ENCODE measurements around the gene SHROOM3.
A peak's percentile ranks its signal among the peaks of the same experiment; 100 is the strongest.

SHROOM3 gene

GRCh38 chr4:76624241-76624681, 189.2 kb downstream of the SHROOM3 start:
- H3K36me3 ChIP-seq (ENCODE audit: control insufficient read depth, insufficient read depth, low read length): no peaks in the 10 kb centered on the region
- H3K27me3 ChIP-seq (replicated peaks; ENCODE audit: control insufficient read depth, insufficient read depth, low read length): no peaks in the 10 kb centered on the region
- no peak overlapping the region for H3K4me3 ChIP-seq (replicated peaks; ENCODE audit: low read depth, low read length)
- TF ChIP-seq, protein P1, sequence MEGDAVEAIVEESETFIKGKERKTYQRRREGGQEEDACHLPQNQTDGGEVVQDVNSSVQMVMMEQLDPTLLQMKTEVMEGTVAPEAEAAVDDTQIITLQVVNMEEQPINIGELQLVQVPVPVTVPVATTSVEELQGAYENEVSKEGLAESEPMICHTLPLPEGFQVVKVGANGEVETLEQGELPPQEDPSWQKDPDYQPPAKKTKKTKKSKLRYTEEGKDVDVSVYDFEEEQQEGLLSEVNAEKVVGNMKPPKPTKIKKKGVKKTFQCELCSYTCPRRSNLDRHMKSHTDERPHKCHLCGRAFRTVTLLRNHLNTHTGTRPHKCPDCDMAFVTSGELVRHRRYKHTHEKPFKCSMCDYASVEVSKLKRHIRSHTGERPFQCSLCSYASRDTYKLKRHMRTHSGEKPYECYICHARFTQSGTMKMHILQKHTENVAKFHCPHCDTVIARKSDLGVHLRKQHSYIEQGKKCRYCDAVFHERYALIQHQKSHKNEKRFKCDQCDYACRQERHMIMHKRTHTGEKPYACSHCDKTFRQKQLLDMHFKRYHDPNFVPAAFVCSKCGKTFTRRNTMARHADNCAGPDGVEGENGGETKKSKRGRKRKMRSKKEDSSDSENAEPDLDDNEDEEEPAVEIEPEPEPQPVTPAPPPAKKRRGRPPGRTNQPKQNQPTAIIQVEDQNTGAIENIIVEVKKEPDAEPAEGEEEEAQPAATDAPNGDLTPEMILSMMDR (IDR thresholded peaks at IDR 0.05; ENCODE audit: insufficient read depth, low read length, poor library complexity, severe bottlenecking): no peak
- no peak for DNase-seq (ENCODE audit: extremely low read depth, insufficient read length)

DNA sequence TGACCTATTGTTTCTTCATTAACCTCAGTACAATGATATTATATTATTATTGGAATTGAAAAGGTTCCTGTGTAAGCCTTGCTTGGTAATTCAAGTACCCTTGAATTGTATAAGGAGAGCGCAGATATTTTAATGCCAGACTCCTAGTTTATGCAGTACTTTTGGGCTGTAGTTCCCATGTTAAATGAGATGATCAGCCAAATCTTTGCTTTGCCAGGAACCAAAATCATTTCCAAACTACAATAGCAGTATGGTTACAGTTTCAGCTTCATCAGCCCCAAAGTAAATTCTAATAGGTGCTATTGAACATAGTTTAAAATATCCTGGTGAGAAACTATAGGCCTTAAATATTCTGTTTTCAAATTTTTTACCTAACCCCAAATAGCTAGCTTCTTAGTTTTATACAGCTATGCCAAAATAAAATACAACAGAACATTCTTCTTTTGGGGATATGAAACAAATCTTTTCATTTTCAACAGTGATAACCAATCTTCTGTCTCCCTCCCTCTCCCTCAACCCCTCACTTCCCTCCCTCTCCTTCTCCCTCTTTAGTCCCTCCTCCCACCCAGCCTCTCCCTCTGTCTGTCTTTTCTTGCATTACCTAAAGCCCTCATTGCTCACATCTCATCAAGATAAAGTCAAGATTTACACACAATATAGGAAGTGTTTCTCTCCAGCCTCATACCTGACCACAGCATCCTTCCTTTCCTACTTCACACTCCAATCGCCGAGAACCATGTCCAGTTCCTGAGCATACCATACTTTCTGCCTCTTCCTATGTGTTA, 190.1 kb downstream of the SHROOM3 start:
- Histone ChIP-seq H3K4me3 (replicated peaks; ENCODE audit: low read depth, low read length) (no peak overlapping the region), H3K27me3 (replicated peaks; ENCODE audit: control insufficient read depth, insufficient read depth, low read length) (no peaks in the 10 kb centered on the region), H3K36me3 (ENCODE audit: control insufficient read depth, insufficient read depth, low read length) (no peaks in the 10 kb centered on the region)
- TF ChIP-seq, protein P1 (IDR thresholded peaks at IDR 0.05; ENCODE audit: insufficient read depth, low read length, poor library complexity, severe bottlenecking): no peak
- DNase-seq (ENCODE audit: extremely low read depth, insufficient read length): no peak

- Histone ChIP-seq H3K27me3 (replicated peaks; ENCODE audit: control insufficient read depth, insufficient read depth, low read length) (no peaks in the 10 kb centered on the region), H3K4me3 (replicated peaks; ENCODE audit: low read depth, low read length) (no peak overlapping the region), H3K36me3 (ENCODE audit: control insufficient read depth, insufficient read depth, low read length) (no peaks in the 10 kb centered on the region)
- TF ChIP-seq, protein P1 (IDR thresholded peaks at IDR 0.05; ENCODE audit: insufficient read depth, low read length, poor library complexity, severe bottlenecking): peak; percentile 33
- DNase-seq (ENCODE audit: extremely low read depth, insufficient read length): no peak
Measured at GRCh38 chr4:76626686-76627465, 191.8 kb downstream of the SHROOM3 start.

DNA sequence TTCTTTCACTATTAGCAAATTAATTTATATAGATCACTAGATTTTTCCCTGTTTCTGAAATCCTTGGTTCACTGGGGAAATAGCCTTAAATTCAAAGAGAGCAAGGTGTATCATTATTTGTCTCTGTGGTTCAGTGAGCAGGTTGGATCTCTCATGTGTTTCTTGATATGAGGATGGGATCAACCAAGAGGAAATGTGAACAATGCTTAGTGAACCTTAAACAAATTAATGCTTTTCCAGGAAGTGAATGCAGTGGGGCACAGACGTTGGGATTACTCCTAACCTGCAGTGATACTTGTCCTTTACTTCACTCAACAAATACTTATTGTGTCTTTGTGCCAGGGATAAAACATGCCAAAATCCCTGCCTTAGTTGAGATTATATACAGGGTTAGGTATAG, 193.2 kb downstream of the SHROOM3 start:
- no peak for DNase-seq (ENCODE audit: extremely low read depth, insufficient read length)
- Histone ChIP-seq H3K27me3 (replicated peaks; ENCODE audit: control insufficient read depth, insufficient read depth, low read length) (no peaks in the 10 kb centered on the region), H3K36me3 (ENCODE audit: control insufficient read depth, insufficient read depth, low read length) (no peaks in the 10 kb centered on the region), H3K4me3 (replicated peaks; ENCODE audit: low read depth, low read length) (no peak overlapping the region)
- TF ChIP-seq, protein P1 (IDR thresholded peaks at IDR 0.05; ENCODE audit: insufficient read depth, low read length, poor library complexity, severe bottlenecking): no peak

- DNase-seq (ENCODE audit: extremely low read depth, insufficient read length): no peak
Measured at GRCh38 chr4:76630741-76631140, 195.7 kb downstream of the SHROOM3 start.

More at GRCh38 chr4:76630741-76631140, 195.7 kb downstream of the SHROOM3 start:
- TF ChIP-seq, protein P1 (IDR thresholded peaks at IDR 0.05; ENCODE audit: insufficient read depth, low read length, poor library complexity, severe bottlenecking): no peak
- H3K36me3 ChIP-seq (ENCODE audit: control insufficient read depth, insufficient read depth, low read length): no peaks in the 10 kb centered on the region
- H3K27me3 ChIP-seq (replicated peaks; ENCODE audit: control insufficient read depth, insufficient read depth, low read length): no peaks in the 10 kb centered on the region
- no peak overlapping the region for H3K4me3 ChIP-seq (replicated peaks; ENCODE audit: low read depth, low read length)

Measured in GM06990 (cell line).